Neuronal stem cell (in vitro differentiated cells): Measurements from ENCODE around the gene NRXN3.

ENCODE experiments used
- DNase-seq: peaks from one replicate; pipeline ENCODE4 v3.0.0-alpha.2; 2013; ENCODE audit warnings: low spot score
- H2AFZ ChIP-seq: one replicate; pipeline ENCODE4 v1.6.1; 2013; ENCODE audit warnings: mild to moderate bottlenecking, low read length, inconsistent platforms
- H2AK5ac ChIP-seq: 2 replicates; pipeline ENCODE4 v1.6.1; 2013; ENCODE audit warnings: low read depth, mild to moderate bottlenecking, inconsistent platforms, low read length, moderate library complexity, mixed read lengths
- H2BK120ac ChIP-seq: 2 replicates; pipeline ENCODE4 v1.6.1; 2013; ENCODE audit warnings: low read depth, mild to moderate bottlenecking, inconsistent platforms, low read length, moderate library complexity, mixed read lengths
- H2BK12ac ChIP-seq: one replicate; pipeline ENCODE4 v1.6.1; 2013; ENCODE audit warnings: low read length, inconsistent platforms
- H2BK15ac ChIP-seq: 2 replicates; pipeline ENCODE4 v1.6.1; 2013; ENCODE audit warnings: mild to moderate bottlenecking, low read length, inconsistent platforms, mixed read lengths
- H2BK5ac ChIP-seq: one replicate; pipeline ENCODE4 v1.6.1; 2013; ENCODE audit warnings: inconsistent platforms, mild to moderate bottlenecking, low read length, moderate library complexity
- H3K14ac ChIP-seq: one replicate; pipeline ENCODE4 v1.6.1; 2013; ENCODE audit warnings: low read length, inconsistent platforms
- H3K18ac ChIP-seq: 2 replicates; pipeline ENCODE4 v1.6.1; 2013; ENCODE audit warnings: low read length, inconsistent platforms
- H3K23ac ChIP-seq: 2 replicates; pipeline ENCODE4 v1.6.1; 2013; ENCODE audit warnings: low read depth, mild to moderate bottlenecking, mixed read lengths, low read length, inconsistent platforms; ENCODE audit not compliant: poor library complexity
- H3K27ac ChIP-seq: replicated peaks from 3 replicates; pipeline ENCODE4 v1.5.1; 2013; ENCODE audit warnings: low read length, inconsistent platforms
- H3K27me3 ChIP-seq, 3 experiments: 2 replicates each; pipeline ENCODE4 v1.6.1; 2013; ENCODE audit warnings: low read length in 3 of 3, mild to moderate bottlenecking in 2 of 3, inconsistent platforms in 1 of 3, low read depth in 1 of 3, mixed read lengths in 1 of 3, moderate library complexity in 1 of 3; ENCODE audit not compliant: control insufficient read depth in 3 of 3, insufficient read depth in 3 of 3
- H3K36me3 ChIP-seq, 2 donors: replicated peaks in 1 of 2; 2 replicates each; pipeline ENCODE4 v1.6.1; 2013; ENCODE audit warnings: low read length in 2 of 2; ENCODE audit not compliant: control insufficient read depth in 2 of 2, insufficient read depth in 2 of 2
- H3K4ac ChIP-seq: 2 replicates; pipeline ENCODE4 v1.6.1; 2013; ENCODE audit warnings: inconsistent platforms, mild to moderate bottlenecking, low read length, moderate library complexity
- H3K4me1 ChIP-seq, 2 donors: 1 replicate in 1 of 2; 2 replicates in 1 of 2; pipeline ENCODE4 v1.6.1; 2013; ENCODE audit warnings: low read length in 2 of 2, low read depth in 1 of 2; ENCODE audit not compliant: control insufficient read depth in 2 of 2, insufficient read depth in 1 of 2
- H3K4me2 ChIP-seq: one replicate; pipeline ENCODE4 v1.6.1; 2013; ENCODE audit warnings: mild to moderate bottlenecking, low read length, inconsistent platforms; ENCODE audit not compliant: insufficient read depth, poor library complexity, severe bottlenecking
- H3K4me3 ChIP-seq, 2 donors: 2 replicates each; pipeline ENCODE4 v1.5.1; 2013; ENCODE audit warnings: low read length in 2 of 2, mild to moderate bottlenecking in 2 of 2, inconsistent platforms in 1 of 2, moderate library complexity in 1 of 2
- H3K79me1 ChIP-seq: one replicate; pipeline ENCODE4 v1.6.1; 2013; ENCODE audit warnings: low read depth, mild to moderate bottlenecking, inconsistent platforms, low read length, moderate library complexity
- H3K9ac ChIP-seq: one replicate; pipeline ENCODE4 v1.6.1; 2013; ENCODE audit warnings: mild to moderate bottlenecking, low read depth, low read length, inconsistent platforms; ENCODE audit not compliant: poor library complexity
- H3K9me3 ChIP-seq, 2 donors: replicated peaks in 1 of 2; 2 replicates each; pipeline versions ENCODE3 to v1.6.1; 2013; ENCODE audit warnings: low read length in 2 of 2, mild to moderate bottlenecking in 2 of 2, inconsistent platforms in 1 of 2, low read depth in 1 of 2, mixed read lengths in 1 of 2, moderate library complexity in 1 of 2; ENCODE audit not compliant: control insufficient read depth in 2 of 2, insufficient read depth in 1 of 2
- H4K8ac ChIP-seq: one replicate; pipeline ENCODE4 v1.6.1; 2013; ENCODE audit warnings: low read depth, mild to moderate bottlenecking, inconsistent platforms, low read length, moderate library complexity
- H4K91ac ChIP-seq: one replicate; pipeline ENCODE4 v1.6.1; 2013; ENCODE audit warnings: low read length, low read depth, mild to moderate bottlenecking, inconsistent platforms; ENCODE audit not compliant: poor library complexity
- WGBS, 2 donors: extraction: QIAGEN DNeasy Blood & Tissue Kit; methylation state at CpG; one replicate each; pipeline ENCODE4 v1.1.7; 2013; ENCODE audit warnings: missing lambda C conversion rate in 2 of 2, mixed read lengths in 1 of 2; ENCODE audit not compliant: insufficient read length in 2 of 2, insufficient replicate concordance in 1 of 2; ENCODE audit errors: extremely low coverage in 2 of 2; 5-methylcytosine and 5-hydroxymethylcytosine counted together

NRXN3 gene

GRCh38 chr14:79728331-79728730, 1558.2 kb downstream of the NRXN3 start:
- Histone ChIP-seq H4K91ac (no peak overlapping the region), H3K27ac (no peak overlapping the region), H3K4me2 (no peak overlapping the region), H3K9ac (no peak overlapping the region), H3K79me1 (no peaks in the 10 kb centered on the region), H3K4me3 (no peak overlapping the region), H3K14ac (no peak overlapping the region), H2AFZ (no peak overlapping the region), H2BK12ac (no peak overlapping the region), H3K9me3 (no peaks in the 10 kb centered on the region), H3K27me3 (no peaks in the 10 kb centered on the region), H2BK15ac (no peak overlapping the region), H4K8ac (no peak overlapping the region), H3K36me3 (no peaks in the 10 kb centered on the region), H3K4me1 (peaks cover 5 to 6% of the 10 kb centered on the region in 2 donors), H2BK5ac (no peak overlapping the region), H3K4ac (no peak overlapping the region), H3K18ac (no peak overlapping the region), H2BK120ac (no peak overlapping the region), H2AK5ac (no peak overlapping the region), H3K23ac (no peak overlapping the region)
- WGBS, 2 donors: no CpG with 5 or more reads among the region's 3 CpGs
- no peak for DNase-seq

GRCh38 chr14:79729731-79730130, 1559.6 kb downstream of the NRXN3 start:
- no peak overlapping the region for H3K4ac ChIP-seq
- no peak overlapping the region for H4K8ac ChIP-seq
- no peak overlapping the region for H3K18ac ChIP-seq
- no peak overlapping the region for H3K9ac ChIP-seq
- H3K4me2 ChIP-seq: no peak overlapping the region
- no peaks in the 10 kb centered on the region for H3K9me3 ChIP-seq
- H2AK5ac ChIP-seq: no peak overlapping the region
- no peak overlapping the region for H3K27ac ChIP-seq
- no peak for DNase-seq
- peaks cover 1% of the 10 kb centered on the region for H3K79me1 ChIP-seq
- no peak overlapping the region for H3K4me3 ChIP-seq
- H4K91ac ChIP-seq: no peak overlapping the region
- no peak overlapping the region for H3K23ac ChIP-seq
- no peaks in the 10 kb centered on the region for H3K36me3 ChIP-seq
- H2BK120ac ChIP-seq: no peak overlapping the region
- H2BK12ac ChIP-seq: no peak overlapping the region
- no peaks in the 10 kb centered on the region for H3K27me3 ChIP-seq
- no peak overlapping the region for H2AFZ ChIP-seq
- H2BK15ac ChIP-seq: no peak overlapping the region
- peaks cover 5 to 6% of the 10 kb centered on the region in 2 donors for H3K4me1 ChIP-seq
- no CpG with 5 or more reads among the region's 3 CpGs for WGBS, 2 donors
- H3K14ac ChIP-seq: no peak overlapping the region
- H2BK5ac ChIP-seq: no peak overlapping the region

- DNase-seq: no peak
Observed at GRCh38 chr14:79730196-79730595, 1560.0 kb downstream of the NRXN3 start.

GRCh38 chr14:79730953-79731352, 1560.8 kb downstream of the NRXN3 start:
- Histone ChIP-seq H2BK5ac (no peak overlapping the region), H2BK12ac (no peak overlapping the region), H3K79me1 (peaks cover 1% of the 10 kb centered on the region), H2AFZ (peak overlapping the region; percentile 12), H2BK120ac (no peak overlapping the region), H3K36me3 (no peaks in the 10 kb centered on the region), H3K18ac (no peak overlapping the region), H3K4me1 (peaks cover 5 to 6% of the 10 kb centered on the region in 2 donors), H3K9me3 (peaks cover 0 to 2% of the 10 kb centered on the region in 2 donors), H3K23ac (no peak overlapping the region), H3K27ac (no peak overlapping the region), H2BK15ac (no peak overlapping the region), H3K14ac (no peak overlapping the region), H3K9ac (no peak overlapping the region), H2AK5ac (no peak overlapping the region), H4K8ac (no peak overlapping the region), H3K4ac (no peak overlapping the region), H3K27me3 (no peaks in the 10 kb centered on the region), H3K4me3 (no peak overlapping the region), H4K91ac (no peak overlapping the region), H3K4me2 (no peak overlapping the region)
- DNase-seq: no peak
- no CpG with 5 or more reads among the region's 5 CpGs for WGBS, 2 donors

More at GRCh38 chr14:79730196-79730595, 1560.0 kb downstream of the NRXN3 start:
- H3K4me1 ChIP-seq: peaks cover 5 to 6% of the 10 kb centered on the region in 2 donors
- H4K8ac ChIP-seq: no peak overlapping the region
- no peak overlapping the region for H3K4me3 ChIP-seq
- no peak overlapping the region for H2AFZ ChIP-seq
- H3K18ac ChIP-seq: no peak overlapping the region
- peaks cover 1% of the 10 kb centered on the region for H3K79me1 ChIP-seq
- WGBS, 2 donors: no CpG with 5 or more reads among the region's 2 CpGs
- H3K23ac ChIP-seq: no peak overlapping the region
- H3K4me2 ChIP-seq: no peak overlapping the region
- H2AK5ac ChIP-seq: no peak overlapping the region
- no peak overlapping the region for H2BK120ac ChIP-seq
- H3K4ac ChIP-seq: no peak overlapping the region
- no peak overlapping the region for H2BK5ac ChIP-seq
- no peak overlapping the region for H4K91ac ChIP-seq
- H2BK15ac ChIP-seq: no peak overlapping the region
- no peak overlapping the region for H3K14ac ChIP-seq
- no peak overlapping the region for H2BK12ac ChIP-seq
- no peak overlapping the region for H3K9ac ChIP-seq
- H3K27ac ChIP-seq: no peak overlapping the region
- no peaks in the 10 kb centered on the region for H3K9me3 ChIP-seq
- no peaks in the 10 kb centered on the region for H3K36me3 ChIP-seq
- H3K27me3 ChIP-seq: no peaks in the 10 kb centered on the region
